NCI-H187 (cell line): ENCODE measurements around the gene TMSB4X.
"Not testable (repeated sequence)": the region's sequence is repeated elsewhere in the genome, so short reads cannot be mapped to it uniquely, and the experiment has no call there.

Source experiments
- DNase-seq, 2 experiments: peaks; one replicate each; lab custom pipeline; 2025; lab: John Stamatoyannopoulos, UW

TMSB4X gene

GRCh38 chrX:12955882-12956703 lies 18.8 kb upstream of the TMSB4X start:
- DNase-seq, result no peak

GRCh38 chrX:12956704-12957534 lies 18.0 kb upstream of the TMSB4X start:
- DNase-seq, result no peak

GRCh38 chrX:12958059-12958458 lies 16.9 kb upstream of the TMSB4X start:
- no peak for DNase-seq

GRCh38 chrX:12958461-12958860 lies 16.4 kb upstream of the TMSB4X start:
- DNase-seq, result no peak

- no peak for DNase-seq
These were observed 13.7 kb upstream of the TMSB4X start for GRCh38 chrX:12961196-12961718.

GRCh38 chrX:12962041-12962504 lies 12.8 kb upstream of the TMSB4X start:
- DNase-seq, result no peak

GRCh38 chrX:12963210-12963850 lies 11.6 kb upstream of the TMSB4X start:
- DNase-seq, result not testable (repeated sequence)

GRCh38 chrX:12965131-12965940 lies 9.6 kb upstream of the TMSB4X start:
- no peak for DNase-seq

GRCh38 chrX:12966151-12966550 lies 8.8 kb upstream of the TMSB4X start:
- no peak for DNase-seq

GRCh38 chrX:12967711-12968465 lies 7.0 kb upstream of the TMSB4X start:
- no peak for DNase-seq

- DNase-seq, result no peak
These were observed 4.2 kb upstream of the TMSB4X start for GRCh38 chrX:12970691-12971202.

GRCh38 chrX:12971282-12972003 lies 3.5 kb upstream of the TMSB4X start:
- no peak for DNase-seq

- no peak for DNase-seq
These were observed 2.7 kb upstream of the TMSB4X start for GRCh38 chrX:12972243-12972642.

- DNase-seq, result no peak
These were observed 1.9 kb upstream of the TMSB4X start for GRCh38 chrX:12972878-12973560.

GRCh38 chrX:12973561-12974304 lies 1.2 kb upstream of the TMSB4X start:
- DNase-seq, result no peak

GRCh38 chrX:12974305-12974795 lies 560 bp upstream of the TMSB4X start:
- no peak for DNase-seq

- no peak for DNase-seq
These were observed 708 bp downstream of the TMSB4X start for GRCh38 chrX:12975670-12975965.

GRCh38 chrX:12975991-12976558 lies 1.2 kb downstream of the TMSB4X start:
- DNase-seq, result no peak
